ENCODE measurements around the gene HABP4. TPM values are rescaled to one million over a fixed set of nuclear protein-coding genes. Genes with fewer than 3 reads are reported as not detected.

The HABP4 gene
- total RNA-seq, 4 donors from 2014 or later = 18.4 to 24.1 (median 20.8) TPM

- Histone ChIP-seq H3K27ac (peak overlapping the region in 1 of 3 donors; percentile 37), H3K4me1 (peaks cover 5 to 26% of the 10 kb centered on the region in 2 donors), H3K4me3 (replicated peaks in 1 of 3) (no peak overlapping the region), H3K27me3 (no peaks in the 10 kb centered on the region), H3K36me3 (peaks cover 11 to 18% of the 10 kb centered on the region in 2 donors), H3K9me3 (no peaks in the 10 kb centered on the region)
- intact Hi-C loops (cut with DNase I) = no loop called here
- 91 to 93% methylated on average over 15 to 16 of the region's 17 CpGs for WGBS, 2 donors
- DNase-seq = no peak
- TF ChIP-seq POLR2A (IDR thresholded peaks at IDR 0.05) (no peak), CTCF (IDR thresholded peaks at IDR 0.05) (no peak)
Measured at GRCh38 chr9:96491880-96492525, 42.0 kb downstream of the HABP4 start.

GRCh38 chr9:96492993-96493531, 43.1 kb downstream of the HABP4 start:
- no peak overlapping the region for H3K4me3 ChIP-seq (replicated peaks in 1 of 3)
- 90 to 94% methylated on average over 9 to 12 of the region's 12 CpGs for WGBS, 2 donors
- no peaks in the 10 kb centered on the region for H3K9me3 ChIP-seq
- intact Hi-C loops (cut with DNase I) = no loop called here
- H3K27me3 ChIP-seq = no peaks in the 10 kb centered on the region
- DNase-seq = no peak
- no peak overlapping the region for H3K27ac ChIP-seq
- peaks cover 0 to 15% of the 10 kb centered on the region in 2 donors for H3K4me1 ChIP-seq
- peaks cover 11 to 18% of the 10 kb centered on the region in 2 donors for H3K36me3 ChIP-seq
- TF ChIP-seq POLR2A (IDR thresholded peaks at IDR 0.05) (no peak), CTCF (IDR thresholded peaks at IDR 0.05) (no peak)

- peaks cover 0 to 14% of the 10 kb centered on the region in 2 donors for H3K4me1 ChIP-seq
- 87 to 89% methylated on average over 13 of the region's 13 CpGs for WGBS, 2 donors
- no peak overlapping the region for H3K27ac ChIP-seq
- H3K36me3 ChIP-seq = peaks cover 11 to 13% of the 10 kb centered on the region in 2 donors
- no peaks in the 10 kb centered on the region for H3K27me3 ChIP-seq
- no peak overlapping the region for H3K4me3 ChIP-seq (replicated peaks in 1 of 3)
- no peaks in the 10 kb centered on the region for H3K9me3 ChIP-seq
- intact Hi-C loops (cut with DNase I) = no loop called here
- no peak for TF ChIP-seq POLR2A (IDR thresholded peaks at IDR 0.05)
- no peak for DNase-seq
Measured at GRCh38 chr9:96493757-96494156, 43.8 kb downstream of the HABP4 start.

- intact Hi-C loops (cut with DNase I) = no loop called here
- no peak for DNase-seq
- Histone ChIP-seq H3K9me3 (no peaks in the 10 kb centered on the region), H3K4me3 (replicated peaks in 1 of 3) (no peak overlapping the region), H3K27ac (no peak overlapping the region), H3K36me3 (peaks cover 10 to 13% of the 10 kb centered on the region in 2 donors), H3K4me1 (peaks cover 0 to 14% of the 10 kb centered on the region in 2 donors), H3K27me3 (no peaks in the 10 kb centered on the region)
- WGBS, 2 donors = 89 to 90% methylated on average over 8 of the region's 8 CpGs
- TF ChIP-seq CTCF (IDR thresholded peaks at IDR 0.05) (no peak), POLR2A (IDR thresholded peaks at IDR 0.05) (no peak)
Measured at GRCh38 chr9:96494215-96494800, 44.3 kb downstream of the HABP4 start.

GRCh38 chr9:96495341-96495740, 45.4 kb downstream of the HABP4 start:
- Histone ChIP-seq H3K4me3 (replicated peaks in 1 of 3) (no peak overlapping the region), H3K9me3 (no peaks in the 10 kb centered on the region), H3K27ac (no peak overlapping the region), H3K4me1 (peaks cover 0 to 14% of the 10 kb centered on the region in 2 donors), H3K27me3 (no peaks in the 10 kb centered on the region), H3K36me3 (peaks cover 3 to 7% of the 10 kb centered on the region in 2 donors)
- intact Hi-C loops (cut with DNase I) = no loop called here
- DNase-seq = no peak
- TF ChIP-seq POLR2A (IDR thresholded peaks at IDR 0.05) = no peak
- 85 to 95% methylated on average over 8 to 11 of the region's 11 CpGs for WGBS, 2 donors
